Measurements from ENCODE around the gene C1QA. TPM values are rescaled to one million over a fixed set of nuclear protein-coding genes. Genes with fewer than 3 reads are reported as not detected.

Gene C1QA
- total RNA-seq, 6 experiments from 2014 or later, result 66.3 to 227 (median 75.0) TPM

- DNase-seq (no peak), ATAC-seq (no peak)
- H3K4me3 ChIP-seq, result no peak overlapping the region
- H3K36me3 ChIP-seq, result no peaks in the 10 kb centered on the region
- no peaks in the 10 kb centered on the region for H3K4me1 ChIP-seq
- TF ChIP-seq POLR2A (IDR thresholded peaks at IDR 0.05), result no peak
- no peak for TF ChIP-seq CTCF (IDR thresholded peaks at IDR 0.05)
- H3K9me3 ChIP-seq, result no peaks in the 10 kb centered on the region
- no peak overlapping the region for H3K27ac ChIP-seq
- intact Hi-C loops (cut with DNase I), result no loop called here
- WGBS (ENCODE audit: insufficient coverage, low coverage, low lambda C conversion rate, missing lambda C conversion rate), result 89% methylated on average over 5 of the region's 13 CpGs
- H3K27me3 ChIP-seq, result no peaks in the 10 kb centered on the region
Measured at GRCh38 chr1:22677931-22678896, 41.8 kb downstream of the C1QA start.

- H3K36me3 ChIP-seq, result no peaks in the 10 kb centered on the region
- no peak overlapping the region for H3K27ac ChIP-seq
- 46% methylated on average over 4 of the region's 9 CpGs for WGBS (ENCODE audit: insufficient coverage, low coverage, low lambda C conversion rate, missing lambda C conversion rate)
- intact Hi-C loops (cut with DNase I), result loop anchor here in 1 of 2 donors (10.0 kb wide), 1 partner anchor 204 kb away; no protein-coding TSS in a partner anchor
- no peaks in the 10 kb centered on the region for H3K27me3 ChIP-seq
- no peak for TF ChIP-seq POLR2A (IDR thresholded peaks at IDR 0.05)
- no peak for TF ChIP-seq CTCF (IDR thresholded peaks at IDR 0.05)
- H3K9me3 ChIP-seq, result no peaks in the 10 kb centered on the region
- no peak overlapping the region for H3K4me3 ChIP-seq
- ATAC-seq (no peak), DNase-seq (no peak)
- H3K4me1 ChIP-seq, result no peaks in the 10 kb centered on the region
Measured at GRCh38 chr1:22680726-22681125, 44.3 kb downstream of the C1QA start.

GRCh38 chr1:22681556-22682276 lies 45.3 kb downstream of the C1QA start:
- 63% methylated on average over 7 of the region's 15 CpGs for WGBS (ENCODE audit: insufficient coverage, low coverage, low lambda C conversion rate, missing lambda C conversion rate)
- H3K4me1 ChIP-seq, result no peaks in the 10 kb centered on the region
- no peak for ATAC-seq
- intact Hi-C loops (cut with DNase I), result loop anchor here in 1 of 2 donors (10.0 kb wide), 1 partner anchor 203 kb away; no protein-coding TSS in a partner anchor
- TF ChIP-seq CTCF (IDR thresholded peaks at IDR 0.05), result no peak
- no peak for TF ChIP-seq POLR2A (IDR thresholded peaks at IDR 0.05)
- H3K36me3 ChIP-seq, result no peaks in the 10 kb centered on the region
- no peaks in the 10 kb centered on the region for H3K27me3 ChIP-seq
- H3K9me3 ChIP-seq, result no peaks in the 10 kb centered on the region
- H3K4me3 ChIP-seq, result no peak overlapping the region
- no peak overlapping the region for H3K27ac ChIP-seq
- DNase-seq, result no peak

GRCh38 chr1:22683547-22683946 lies 47.1 kb downstream of the C1QA start:
- H3K27me3 ChIP-seq, result no peaks in the 10 kb centered on the region
- 73% methylated on average over 1 of the region's 1 CpG for WGBS (ENCODE audit: insufficient coverage, low coverage, low lambda C conversion rate, missing lambda C conversion rate)
- no peaks in the 10 kb centered on the region for H3K9me3 ChIP-seq
- ATAC-seq (no peak), DNase-seq (no peak)
- H3K27ac ChIP-seq, result no peak overlapping the region
- no peaks in the 10 kb centered on the region for H3K4me1 ChIP-seq
- TF ChIP-seq POLR2A (IDR thresholded peaks at IDR 0.05) (no peak), CTCF (IDR thresholded peaks at IDR 0.05) (no peak)
- intact Hi-C loops (cut with DNase I), result loop anchor here in 1 of 2 donors (10.0 kb wide), 1 partner anchor 201 kb away; no protein-coding TSS in a partner anchor
- H3K36me3 ChIP-seq, result no peaks in the 10 kb centered on the region
- no peak overlapping the region for H3K4me3 ChIP-seq

Measured in right lobe of liver (tissue), 6 donors.